Neural cell (in vitro differentiated cells): ENCODE data around the gene ZIM2.

Experiments used
- EZH2 ChIP-seq: fragments of 200-600, 300-800 bp; shearing (Covaris generic), sonication (generic); IDR thresholded peaks from 2 replicates; pipeline ENCODE4 v1.6.1; 2014; ENCODE audit warnings: antibody characterized with exemption, low read length, borderline replicate concordance, mild to moderate bottlenecking; ENCODE audit not compliant: insufficient read depth, poor library complexity, severe bottlenecking
- TF ChIP-seq, protein P1 (sequence below): fragments of 450-650 bp; IDR thresholded peaks from 2 replicates; pipeline ENCODE4 v1.5.1; 2014; ENCODE audit warnings: antibody characterized with exemption, mild to moderate bottlenecking, moderate library complexity; ENCODE audit not compliant: poor library complexity, severe bottlenecking

DNA sequence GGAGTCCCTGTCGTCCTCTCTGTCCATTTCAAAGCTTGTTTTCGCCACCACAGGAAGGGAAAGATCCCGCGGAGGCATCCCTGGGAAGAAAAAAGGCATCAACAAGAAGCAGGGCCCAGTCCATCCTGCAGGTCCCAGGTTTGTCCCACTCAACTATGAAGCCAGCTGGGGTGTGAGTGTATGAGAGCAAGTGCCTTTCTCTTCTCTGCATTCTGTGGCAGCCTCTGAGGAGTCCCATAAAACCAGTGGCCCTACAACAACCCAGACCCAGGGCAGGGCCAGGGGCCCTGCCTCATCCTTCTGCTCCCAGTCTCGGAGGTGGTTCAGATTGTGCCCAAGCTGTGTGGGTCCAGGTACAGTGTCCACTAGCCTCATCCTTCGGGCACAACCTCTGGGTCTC is 18.9 kb downstream of the ZIM2 start:
- TF ChIP-seq, protein P1, sequence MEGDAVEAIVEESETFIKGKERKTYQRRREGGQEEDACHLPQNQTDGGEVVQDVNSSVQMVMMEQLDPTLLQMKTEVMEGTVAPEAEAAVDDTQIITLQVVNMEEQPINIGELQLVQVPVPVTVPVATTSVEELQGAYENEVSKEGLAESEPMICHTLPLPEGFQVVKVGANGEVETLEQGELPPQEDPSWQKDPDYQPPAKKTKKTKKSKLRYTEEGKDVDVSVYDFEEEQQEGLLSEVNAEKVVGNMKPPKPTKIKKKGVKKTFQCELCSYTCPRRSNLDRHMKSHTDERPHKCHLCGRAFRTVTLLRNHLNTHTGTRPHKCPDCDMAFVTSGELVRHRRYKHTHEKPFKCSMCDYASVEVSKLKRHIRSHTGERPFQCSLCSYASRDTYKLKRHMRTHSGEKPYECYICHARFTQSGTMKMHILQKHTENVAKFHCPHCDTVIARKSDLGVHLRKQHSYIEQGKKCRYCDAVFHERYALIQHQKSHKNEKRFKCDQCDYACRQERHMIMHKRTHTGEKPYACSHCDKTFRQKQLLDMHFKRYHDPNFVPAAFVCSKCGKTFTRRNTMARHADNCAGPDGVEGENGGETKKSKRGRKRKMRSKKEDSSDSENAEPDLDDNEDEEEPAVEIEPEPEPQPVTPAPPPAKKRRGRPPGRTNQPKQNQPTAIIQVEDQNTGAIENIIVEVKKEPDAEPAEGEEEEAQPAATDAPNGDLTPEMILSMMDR: no peak
- no peak for TF ChIP-seq EZH2
